Ascending aorta (tissue), 2 donors: ENCODE data around the gene ZEB2. TPM values are rescaled to one million over a fixed set of nuclear protein-coding genes. Genes with fewer than 3 reads are reported as not detected.

Source experiments
- DNase-seq, 2 donors: peaks; one replicate each; pipeline ENCODE4 v3.0.0-alpha.2; 2019; ENCODE audit warnings: low spot score in 2 of 2
- H3K27ac ChIP-seq, 2 donors: fragments of 200-600 bp; sonication (generic); one replicate each; pipeline ENCODE4 v1.5.1; 2016 to 2017; ENCODE audit warnings: mild to moderate bottlenecking in 1 of 2
- H3K27me3 ChIP-seq: fragments of 200-600 bp; sonication (generic); one replicate; pipeline ENCODE4 v1.5.1; 2017
- H3K36me3 ChIP-seq, 2 donors: fragments of 200-600 bp; sonication (generic); one replicate each; pipeline ENCODE4 v1.5.1; 2016
- H3K4me1 ChIP-seq, 2 donors: fragments of 200-600 bp; sonication (generic); one replicate each; pipeline ENCODE4 v1.5.1; 2016 to 2017; ENCODE audit warnings: mild to moderate bottlenecking in 1 of 2
- H3K4me3 ChIP-seq, 2 donors: fragments of 200-600 bp; sonication (generic); one replicate each; pipeline ENCODE4 v1.5.1; 2016 to 2017; ENCODE audit warnings: mild to moderate bottlenecking in 1 of 2
- H3K9me3 ChIP-seq, 2 donors: fragments of 200-600 bp; sonication (generic); one replicate each; pipeline ENCODE4 v1.5.1; 2016
- intact Hi-C: fragments of 100-400 bp; cut with DNase I; formaldehyde crosslinking; loops from one replicate; pipeline ENCODE4 v1.15.1; 2023
- total RNA-seq: library from RNA; depleted of rRNA; stranded (reverse); fragments of >200 nt; gene quantifications from one replicate; pipeline ENCODE4 v1.1.0, GENCODE V29; 2016
- TF ChIP-seq, protein P1 (sequence below), 3 experiments: fragments of 200-600 bp in 2 of 3; fragments of 450-650 bp in 1 of 3; sonication (generic) in 2 of 3; IDR thresholded peaks; one replicate each; pipeline ENCODE4 v1.5.1; 2016 to 2019; ENCODE audit warnings: antibody characterized with exemption in 3 of 3, mild to moderate bottlenecking in 1 of 3, moderate library complexity in 1 of 3

The ZEB2 gene
- total RNA-seq, 1 donor from 2014 or later, result 74.6 TPM

DNA sequence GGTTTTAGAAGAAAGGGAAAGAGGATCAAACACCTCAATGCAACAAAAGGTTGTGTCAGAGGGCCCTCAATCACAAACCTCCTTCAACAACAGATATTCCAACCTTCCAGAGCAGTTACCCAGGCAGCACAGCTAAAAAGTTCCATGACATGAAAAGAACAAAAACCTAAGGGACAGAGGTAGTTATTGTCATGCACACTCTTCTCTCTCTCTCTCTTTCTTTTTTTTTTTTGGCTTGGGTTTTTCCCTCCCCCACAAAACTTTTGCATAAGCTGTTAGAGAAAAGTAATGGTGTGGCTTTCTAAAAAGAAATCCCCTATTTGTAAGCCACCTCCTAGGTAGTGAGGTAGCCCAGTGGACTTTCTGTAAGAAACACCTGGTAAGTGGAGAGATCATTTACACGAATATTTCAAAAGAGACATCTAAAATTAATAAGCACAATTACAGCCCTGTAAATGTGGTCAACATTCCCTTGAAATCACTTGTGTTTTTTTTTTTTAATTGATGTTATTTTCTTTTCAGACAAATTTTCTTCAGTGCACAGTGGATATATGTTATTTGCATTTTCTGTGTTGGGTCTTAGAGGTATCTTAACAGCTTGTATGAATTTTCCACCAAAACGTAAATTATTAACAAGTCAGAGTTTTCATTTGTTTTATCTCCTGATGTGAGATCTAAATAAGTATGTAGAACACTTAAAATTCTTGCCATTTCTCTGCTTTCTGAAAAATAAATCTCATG, 48.4 kb downstream of the ZEB2 start:
- no peak for DNase-seq
- Histone ChIP-seq H3K27me3 (no peaks in the 10 kb centered on the region), H3K4me1 (peaks cover 0 to 16% of the 10 kb centered on the region in 2 donors), H3K36me3 (no peaks in the 10 kb centered on the region), H3K9me3 (no peaks in the 10 kb centered on the region), H3K4me3 (no peak overlapping the region), H3K27ac (no peak overlapping the region)
- TF ChIP-seq, protein P1, sequence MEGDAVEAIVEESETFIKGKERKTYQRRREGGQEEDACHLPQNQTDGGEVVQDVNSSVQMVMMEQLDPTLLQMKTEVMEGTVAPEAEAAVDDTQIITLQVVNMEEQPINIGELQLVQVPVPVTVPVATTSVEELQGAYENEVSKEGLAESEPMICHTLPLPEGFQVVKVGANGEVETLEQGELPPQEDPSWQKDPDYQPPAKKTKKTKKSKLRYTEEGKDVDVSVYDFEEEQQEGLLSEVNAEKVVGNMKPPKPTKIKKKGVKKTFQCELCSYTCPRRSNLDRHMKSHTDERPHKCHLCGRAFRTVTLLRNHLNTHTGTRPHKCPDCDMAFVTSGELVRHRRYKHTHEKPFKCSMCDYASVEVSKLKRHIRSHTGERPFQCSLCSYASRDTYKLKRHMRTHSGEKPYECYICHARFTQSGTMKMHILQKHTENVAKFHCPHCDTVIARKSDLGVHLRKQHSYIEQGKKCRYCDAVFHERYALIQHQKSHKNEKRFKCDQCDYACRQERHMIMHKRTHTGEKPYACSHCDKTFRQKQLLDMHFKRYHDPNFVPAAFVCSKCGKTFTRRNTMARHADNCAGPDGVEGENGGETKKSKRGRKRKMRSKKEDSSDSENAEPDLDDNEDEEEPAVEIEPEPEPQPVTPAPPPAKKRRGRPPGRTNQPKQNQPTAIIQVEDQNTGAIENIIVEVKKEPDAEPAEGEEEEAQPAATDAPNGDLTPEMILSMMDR (IDR thresholded peaks at IDR 0.05), result no peak
- intact Hi-C loops, result no loop called here

DNA sequence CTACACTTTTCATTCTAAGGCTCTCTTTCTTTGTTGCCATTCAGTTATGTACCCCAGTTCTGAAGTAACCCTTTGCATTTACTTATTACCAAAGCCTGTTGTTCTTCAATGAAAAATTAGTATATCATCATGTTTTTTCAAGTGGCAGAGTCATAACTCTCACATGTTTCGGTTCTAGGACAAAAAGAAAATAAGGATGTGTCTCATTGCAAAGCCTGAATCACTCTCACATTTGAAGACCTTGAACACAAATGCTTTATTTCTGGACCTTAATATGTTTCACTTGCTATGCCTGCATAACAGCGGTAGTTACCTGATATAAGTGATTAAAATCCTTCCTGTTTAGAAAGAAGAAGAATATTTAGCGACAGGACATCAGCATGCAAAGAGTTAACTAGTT, 49.1 kb downstream of the ZEB2 start:
- intact Hi-C loops, result no loop called here
- no peaks in the 10 kb centered on the region for H3K36me3 ChIP-seq
- H3K27ac ChIP-seq, result no peak overlapping the region
- H3K9me3 ChIP-seq, result no peaks in the 10 kb centered on the region
- H3K4me1 ChIP-seq, result peaks cover 0 to 10% of the 10 kb centered on the region in 2 donors
- DNase-seq, result no peak
- no peak overlapping the region for H3K4me3 ChIP-seq
- TF ChIP-seq, protein P1 (IDR thresholded peaks at IDR 0.05), result no peak
- H3K27me3 ChIP-seq, result no peaks in the 10 kb centered on the region

DNA sequence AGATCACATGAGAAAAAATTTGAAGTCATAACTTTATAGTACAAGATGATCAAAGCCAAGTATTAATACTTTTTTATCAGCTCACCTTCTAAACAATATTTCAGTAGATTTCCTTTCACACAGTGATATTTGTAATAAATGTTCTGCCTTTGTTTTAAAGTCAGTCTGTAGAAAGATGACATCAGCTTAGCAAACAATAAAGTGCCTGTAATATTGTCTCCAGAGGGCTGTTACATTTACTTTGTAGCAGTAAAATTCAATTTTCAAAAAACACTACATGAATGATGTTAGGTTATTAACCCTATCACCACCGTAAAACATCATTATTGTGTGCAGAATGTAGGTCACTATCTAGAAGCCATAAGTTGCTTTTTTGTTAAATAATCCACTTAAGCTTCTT, 49.6 kb downstream of the ZEB2 start:
- Histone ChIP-seq H3K27ac (no peak overlapping the region), H3K4me3 (no peak overlapping the region), H3K9me3 (no peaks in the 10 kb centered on the region), H3K27me3 (no peaks in the 10 kb centered on the region), H3K4me1 (peaks cover 0 to 10% of the 10 kb centered on the region in 2 donors), H3K36me3 (no peaks in the 10 kb centered on the region)
- intact Hi-C loops, result no loop called here
- TF ChIP-seq, protein P1 (IDR thresholded peaks at IDR 0.05), result no peak
- no peak for DNase-seq

DNA sequence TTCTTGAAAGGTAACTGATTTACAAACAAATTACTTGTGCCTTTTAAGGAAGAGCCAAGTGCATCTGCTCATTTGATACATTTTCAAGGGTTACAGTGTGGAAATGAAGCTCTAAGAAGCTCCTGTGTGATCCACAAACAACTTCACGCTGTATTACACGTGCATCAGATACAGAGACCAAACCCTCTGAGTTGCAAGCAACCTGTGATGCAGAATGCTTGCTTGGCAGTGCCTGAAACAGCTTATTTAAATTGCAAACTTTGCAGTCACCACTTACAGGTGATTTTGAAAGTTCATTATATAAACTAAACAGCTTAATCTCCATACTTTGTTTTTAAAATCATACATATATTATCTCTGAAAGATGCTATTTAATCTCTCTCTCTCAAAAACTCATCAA, 50.1 kb downstream of the ZEB2 start:
- no peak for DNase-seq
- Histone ChIP-seq H3K36me3 (no peaks in the 10 kb centered on the region), H3K4me1 (peaks cover 0 to 10% of the 10 kb centered on the region in 2 donors), H3K4me3 (no peak overlapping the region), H3K9me3 (no peaks in the 10 kb centered on the region), H3K27me3 (no peaks in the 10 kb centered on the region), H3K27ac (no peak overlapping the region)
- TF ChIP-seq, protein P1 (IDR thresholded peaks at IDR 0.05), result no peak
- intact Hi-C loops, result no loop called here

DNA sequence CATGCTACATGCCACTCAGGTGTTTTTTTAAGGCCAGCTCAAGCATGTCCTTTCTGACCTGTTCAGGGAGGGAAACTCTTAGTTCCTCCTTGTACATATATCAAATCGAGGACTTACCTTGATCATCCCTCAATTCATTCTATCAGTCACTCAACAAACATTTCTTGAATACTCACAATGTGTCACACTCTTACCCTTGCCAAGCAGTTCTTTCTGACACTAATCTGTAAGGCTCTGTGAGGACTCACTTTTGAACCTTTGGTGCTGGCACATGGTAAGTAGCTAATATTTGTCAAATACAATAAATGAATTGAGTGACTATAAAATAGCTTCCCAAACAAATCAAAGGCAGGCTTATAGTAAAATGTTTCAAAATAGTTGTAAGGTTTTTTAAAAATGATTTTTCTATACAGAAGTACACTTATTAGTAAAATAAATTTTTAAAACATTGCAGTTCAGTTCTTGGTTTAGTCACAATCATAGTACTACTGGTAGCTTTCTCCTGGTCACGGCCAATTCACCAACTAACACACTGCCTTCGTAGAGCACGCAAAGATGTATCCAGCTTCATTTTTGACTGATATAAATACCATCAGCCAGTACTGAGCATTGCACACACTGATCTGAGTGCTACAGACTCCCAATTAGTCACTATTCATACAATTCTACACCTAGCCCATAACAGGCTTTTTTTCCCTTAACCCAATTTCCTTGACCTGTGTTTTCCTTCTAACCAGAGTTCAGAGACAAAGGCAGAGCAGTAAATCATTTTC, 50.9 kb downstream of the ZEB2 start:
- TF ChIP-seq, protein P1 (IDR thresholded peaks at IDR 0.05), result no peak
- no peaks in the 10 kb centered on the region for H3K36me3 ChIP-seq
- H3K27me3 ChIP-seq, result no peaks in the 10 kb centered on the region
- no peak overlapping the region for H3K27ac ChIP-seq
- no peak for DNase-seq
- H3K4me3 ChIP-seq, result no peak overlapping the region
- peaks cover 0 to 10% of the 10 kb centered on the region in 2 donors for H3K4me1 ChIP-seq
- no peaks in the 10 kb centered on the region for H3K9me3 ChIP-seq
- intact Hi-C loops, result no loop called here
